Measurements from ENCODE around the gene POU5F1.

DNA sequence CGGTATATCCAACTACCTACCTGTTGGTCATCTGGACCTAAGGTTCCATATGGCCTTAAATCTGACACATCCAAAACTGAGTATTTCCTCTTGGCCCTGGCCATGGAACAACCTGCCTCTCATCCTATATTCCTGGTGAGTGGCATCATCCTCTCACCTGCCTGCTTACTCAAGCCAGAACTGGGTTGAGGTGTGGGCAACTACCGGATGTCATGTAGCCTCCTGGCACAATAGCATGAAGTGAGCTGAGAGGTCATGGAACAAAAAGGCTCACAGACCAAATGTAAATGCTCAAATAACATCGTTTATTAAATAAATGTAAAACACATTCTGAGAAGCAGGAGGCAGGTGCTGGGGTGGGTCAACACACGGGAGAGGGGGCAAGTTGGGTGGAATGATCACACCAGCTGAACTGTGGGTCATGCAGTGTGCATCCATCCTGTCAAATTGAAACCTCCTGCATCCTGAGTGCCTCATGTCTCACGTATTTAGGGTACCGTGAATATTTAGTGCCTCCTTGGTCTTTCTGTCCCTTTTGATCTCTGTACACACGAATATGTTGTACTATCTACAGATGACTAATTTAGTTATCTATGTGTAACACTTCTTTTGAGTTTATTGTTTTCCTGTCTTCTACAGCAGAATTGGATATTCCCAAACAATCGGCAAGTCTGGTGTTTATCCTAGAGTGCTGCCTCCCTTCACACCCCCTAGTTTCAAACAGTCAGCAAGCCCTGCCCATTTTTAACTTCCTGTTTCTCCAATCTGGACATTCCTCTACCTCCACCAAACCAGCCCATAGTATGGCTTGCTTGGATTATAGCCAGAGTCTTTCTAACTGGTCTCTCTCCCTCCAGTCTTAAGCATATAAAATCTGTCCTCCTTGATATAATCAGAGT, 7.9 kb upstream of the POU5F1 start:
- TF ChIP-seq, protein P1, sequence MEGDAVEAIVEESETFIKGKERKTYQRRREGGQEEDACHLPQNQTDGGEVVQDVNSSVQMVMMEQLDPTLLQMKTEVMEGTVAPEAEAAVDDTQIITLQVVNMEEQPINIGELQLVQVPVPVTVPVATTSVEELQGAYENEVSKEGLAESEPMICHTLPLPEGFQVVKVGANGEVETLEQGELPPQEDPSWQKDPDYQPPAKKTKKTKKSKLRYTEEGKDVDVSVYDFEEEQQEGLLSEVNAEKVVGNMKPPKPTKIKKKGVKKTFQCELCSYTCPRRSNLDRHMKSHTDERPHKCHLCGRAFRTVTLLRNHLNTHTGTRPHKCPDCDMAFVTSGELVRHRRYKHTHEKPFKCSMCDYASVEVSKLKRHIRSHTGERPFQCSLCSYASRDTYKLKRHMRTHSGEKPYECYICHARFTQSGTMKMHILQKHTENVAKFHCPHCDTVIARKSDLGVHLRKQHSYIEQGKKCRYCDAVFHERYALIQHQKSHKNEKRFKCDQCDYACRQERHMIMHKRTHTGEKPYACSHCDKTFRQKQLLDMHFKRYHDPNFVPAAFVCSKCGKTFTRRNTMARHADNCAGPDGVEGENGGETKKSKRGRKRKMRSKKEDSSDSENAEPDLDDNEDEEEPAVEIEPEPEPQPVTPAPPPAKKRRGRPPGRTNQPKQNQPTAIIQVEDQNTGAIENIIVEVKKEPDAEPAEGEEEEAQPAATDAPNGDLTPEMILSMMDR (IDR thresholded peaks at IDR 0.05): no peak
- TF ChIP-seq CHD4 (IDR thresholded peaks at IDR 0.05; ENCODE audit: borderline replicate concordance): no peak
- TF ChIP-seq NFE2L2 (conservative IDR thresholded peaks at IDR 0.05; ENCODE audit: low read length): no peak
- TF ChIP-seq EP300 (IDR thresholded peaks at IDR 0.05): no peak
- TF ChIP-seq, protein P2, sequence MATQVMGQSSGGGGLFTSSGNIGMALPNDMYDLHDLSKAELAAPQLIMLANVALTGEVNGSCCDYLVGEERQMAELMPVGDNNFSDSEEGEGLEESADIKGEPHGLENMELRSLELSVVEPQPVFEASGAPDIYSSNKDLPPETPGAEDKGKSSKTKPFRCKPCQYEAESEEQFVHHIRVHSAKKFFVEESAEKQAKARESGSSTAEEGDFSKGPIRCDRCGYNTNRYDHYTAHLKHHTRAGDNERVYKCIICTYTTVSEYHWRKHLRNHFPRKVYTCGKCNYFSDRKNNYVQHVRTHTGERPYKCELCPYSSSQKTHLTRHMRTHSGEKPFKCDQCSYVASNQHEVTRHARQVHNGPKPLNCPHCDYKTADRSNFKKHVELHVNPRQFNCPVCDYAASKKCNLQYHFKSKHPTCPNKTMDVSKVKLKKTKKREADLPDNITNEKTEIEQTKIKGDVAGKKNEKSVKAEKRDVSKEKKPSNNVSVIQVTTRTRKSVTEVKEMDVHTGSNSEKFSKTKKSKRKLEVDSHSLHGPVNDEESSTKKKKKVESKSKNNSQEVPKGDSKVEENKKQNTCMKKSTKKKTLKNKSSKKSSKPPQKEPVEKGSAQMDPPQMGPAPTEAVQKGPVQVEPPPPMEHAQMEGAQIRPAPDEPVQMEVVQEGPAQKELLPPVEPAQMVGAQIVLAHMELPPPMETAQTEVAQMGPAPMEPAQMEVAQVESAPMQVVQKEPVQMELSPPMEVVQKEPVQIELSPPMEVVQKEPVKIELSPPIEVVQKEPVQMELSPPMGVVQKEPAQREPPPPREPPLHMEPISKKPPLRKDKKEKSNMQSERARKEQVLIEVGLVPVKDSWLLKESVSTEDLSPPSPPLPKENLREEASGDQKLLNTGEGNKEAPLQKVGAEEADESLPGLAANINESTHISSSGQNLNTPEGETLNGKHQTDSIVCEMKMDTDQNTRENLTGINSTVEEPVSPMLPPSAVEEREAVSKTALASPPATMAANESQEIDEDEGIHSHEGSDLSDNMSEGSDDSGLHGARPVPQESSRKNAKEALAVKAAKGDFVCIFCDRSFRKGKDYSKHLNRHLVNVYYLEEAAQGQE (IDR thresholded peaks at IDR 0.05): no peak
- no peak for TF ChIP-seq RAD21 (conservative IDR thresholded peaks at IDR 0.05 in 1 of 2, IDR thresholded peaks at IDR 0.05 in 1 of 2)
- TF ChIP-seq NR3C1 (IDR thresholded peaks at IDR 0.05): no peak
- no peak for TF ChIP-seq JUNB (IDR thresholded peaks at IDR 0.05)
- no peak for TF ChIP-seq PHF8 (IDR thresholded peaks at IDR 0.05; ENCODE audit: borderline replicate concordance, low read depth)
- no peak for TF ChIP-seq POLR2A (IDR thresholded peaks at IDR 0.05; ENCODE audit: low read length)
- TF ChIP-seq, protein P3, sequence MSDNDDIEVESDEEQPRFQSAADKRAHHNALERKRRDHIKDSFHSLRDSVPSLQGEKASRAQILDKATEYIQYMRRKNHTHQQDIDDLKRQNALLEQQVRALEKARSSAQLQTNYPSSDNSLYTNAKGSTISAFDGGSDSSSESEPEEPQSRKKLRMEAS (IDR thresholded peaks at IDR 0.05): no peak
- TF ChIP-seq ZSCAN20 (CRISPR knock-in tag; IDR thresholded peaks at IDR 0.05): no peak
- no peak for TF ChIP-seq CEBPB (IDR thresholded peaks at IDR 0.05)
